ENCODE data around the gene OSBPL2. TPM values are rescaled to one million over a fixed set of nuclear protein-coding genes. Genes with fewer than 3 reads are reported as not detected.

The OSBPL2 gene
- total RNA-seq, 3 donors from 2014 or later (not counting 1 experiment from before 2014, with no cell fraction given), result 77.9 to 112 (median 104) TPM

GRCh38 chr20:62265365-62265764, 27.0 kb downstream of the OSBPL2 start:
- DNase-seq (no peak), ATAC-seq (no peak)
- intact Hi-C loops (cut with micrococcal nuclease), result no loop called here
- Mint-ChIP-seq H3K4me1 (peaks cover 0 to 8% of the 10 kb centered on the region in 2 donors), H3K9me3 (no peaks in the 10 kb centered on the region), H3K27me3 (ENCODE audit: low read depth in 2 of 2) (no peaks in the 10 kb centered on the region), H3K36me3 (no peaks in the 10 kb centered on the region), H3K4me3 (no peak overlapping the region), H3K27ac (peak overlapping the region in 1 of 2 donors; percentile 11)
- H3K9me3 ChIP-seq (ENCODE audit: control insufficient read depth, insufficient read depth, low read length), result no peaks in the 10 kb centered on the region
- H3K4me1 ChIP-seq (ENCODE audit: control insufficient read depth, insufficient read depth, low read length), result no peaks in the 10 kb centered on the region
- no peak for TF ChIP-seq CTCF (IDR thresholded peaks at IDR 0.05)
- H3K27ac ChIP-seq (ENCODE audit: low read length), result no peak overlapping the region
- no CpG with 5 or more reads among the region's 1 CpG for WGBS (ENCODE audit: insufficient coverage)
- no peaks in the 10 kb centered on the region for H3K27me3 ChIP-seq (ENCODE audit: control insufficient read depth, insufficient read depth, low read length)
- H3K4me3 ChIP-seq (ENCODE audit: low read length), result no peak overlapping the region
- peaks cover 53% of the 10 kb centered on the region for H3K36me3 ChIP-seq (ENCODE audit: control insufficient read depth, insufficient read depth, low read length)

GRCh38 chr20:62266340-62266739, 28.0 kb downstream of the OSBPL2 start:
- H3K9me3 Mint-ChIP-seq, result no peaks in the 10 kb centered on the region
- no peaks in the 10 kb centered on the region for H3K4me1 ChIP-seq (ENCODE audit: control insufficient read depth, insufficient read depth, low read length)
- peaks cover 0 to 8% of the 10 kb centered on the region in 2 donors for H3K4me1 Mint-ChIP-seq
- ATAC-seq, result no peak
- 95% methylated on average over 9 of the region's 10 CpGs for WGBS (ENCODE audit: insufficient coverage)
- no peak overlapping the region for H3K4me3 Mint-ChIP-seq
- no peaks in the 10 kb centered on the region for H3K27me3 Mint-ChIP-seq (ENCODE audit: low read depth in 2 of 2)
- peak overlapping the region in 1 of 2 donors; percentile 11 for H3K27ac Mint-ChIP-seq
- H3K36me3 Mint-ChIP-seq, result no peaks in the 10 kb centered on the region
- no peak overlapping the region for H3K27ac ChIP-seq (ENCODE audit: low read length)
- no peaks in the 10 kb centered on the region for H3K27me3 ChIP-seq (ENCODE audit: control insufficient read depth, insufficient read depth, low read length)
- H3K4me3 ChIP-seq (ENCODE audit: low read length), result no peak overlapping the region
- TF ChIP-seq CTCF (IDR thresholded peaks at IDR 0.05), result no peak
- peaks cover 49% of the 10 kb centered on the region for H3K36me3 ChIP-seq (ENCODE audit: control insufficient read depth, insufficient read depth, low read length)
- intact Hi-C loops (cut with micrococcal nuclease), result no loop called here
- peak in 1 of 2 donors; percentile 11 for DNase-seq
- H3K9me3 ChIP-seq (ENCODE audit: control insufficient read depth, insufficient read depth, low read length), result no peaks in the 10 kb centered on the region

- Mint-ChIP-seq H3K36me3 (no peaks in the 10 kb centered on the region), H3K4me1 (peaks cover 0 to 8% of the 10 kb centered on the region in 2 donors), H3K4me3 (no peak overlapping the region), H3K27me3 (ENCODE audit: low read depth in 2 of 2) (no peaks in the 10 kb centered on the region), H3K9me3 (no peaks in the 10 kb centered on the region), H3K27ac (no peak overlapping the region)
- H3K4me3 ChIP-seq (ENCODE audit: low read length), result no peak overlapping the region
- H3K27ac ChIP-seq (ENCODE audit: low read length), result no peak overlapping the region
- H3K36me3 ChIP-seq (ENCODE audit: control insufficient read depth, insufficient read depth, low read length), result peaks cover 47% of the 10 kb centered on the region
- intact Hi-C loops (cut with micrococcal nuclease), result no loop called here
- H3K4me1 ChIP-seq (ENCODE audit: control insufficient read depth, insufficient read depth, low read length), result no peaks in the 10 kb centered on the region
- no peak for ATAC-seq
- DNase-seq, result no peak
- H3K9me3 ChIP-seq (ENCODE audit: control insufficient read depth, insufficient read depth, low read length), result no peaks in the 10 kb centered on the region
- WGBS (ENCODE audit: insufficient coverage), result 98% methylated on average over 13 of the region's 13 CpGs
- TF ChIP-seq CTCF (IDR thresholded peaks at IDR 0.05), result no peak
- no peaks in the 10 kb centered on the region for H3K27me3 ChIP-seq (ENCODE audit: control insufficient read depth, insufficient read depth, low read length)
These were observed 28.5 kb downstream of the OSBPL2 start for GRCh38 chr20:62266851-62267250.

- Histone ChIP-seq H3K27ac (ENCODE audit: low read length) (no peak overlapping the region), H3K4me1 (ENCODE audit: control insufficient read depth, insufficient read depth, low read length) (no peaks in the 10 kb centered on the region), H3K27me3 (ENCODE audit: control insufficient read depth, insufficient read depth, low read length) (no peaks in the 10 kb centered on the region), H3K4me3 (ENCODE audit: low read length) (no peak overlapping the region), H3K36me3 (ENCODE audit: control insufficient read depth, insufficient read depth, low read length) (peaks cover 48% of the 10 kb centered on the region), H3K9me3 (ENCODE audit: control insufficient read depth, insufficient read depth, low read length) (no peaks in the 10 kb centered on the region)
- no peak overlapping the region for H3K4me3 Mint-ChIP-seq
- H3K4me1 Mint-ChIP-seq, result peaks cover 0 to 8% of the 10 kb centered on the region in 2 donors
- H3K27ac Mint-ChIP-seq, result no peak overlapping the region
- ATAC-seq (no peak), DNase-seq (no peak)
- intact Hi-C loops (cut with micrococcal nuclease), result no loop called here
- no peak for TF ChIP-seq CTCF (IDR thresholded peaks at IDR 0.05)
- WGBS (ENCODE audit: insufficient coverage), result 93% methylated on average over 8 of the region's 10 CpGs
- H3K27me3 Mint-ChIP-seq (ENCODE audit: low read depth in 2 of 2), result no peaks in the 10 kb centered on the region
- no peaks in the 10 kb centered on the region for H3K9me3 Mint-ChIP-seq
- no peaks in the 10 kb centered on the region for H3K36me3 Mint-ChIP-seq
These were observed 29.2 kb downstream of the OSBPL2 start for GRCh38 chr20:62267543-62267942.
